ENCODE data around the gene DCDC2. TPM values are rescaled to one million over a fixed set of nuclear protein-coding genes. Genes with fewer than 3 reads are reported as not detected.
"Not testable (repeated sequence)": the region's sequence is repeated elsewhere in the genome, so short reads cannot be mapped to it uniquely, and the experiment has no call there.

Gene DCDC2
- total and polyA plus RNA-seq, 2 donors from 2014 or later, result 22.1 to 110 TPM

DNA sequence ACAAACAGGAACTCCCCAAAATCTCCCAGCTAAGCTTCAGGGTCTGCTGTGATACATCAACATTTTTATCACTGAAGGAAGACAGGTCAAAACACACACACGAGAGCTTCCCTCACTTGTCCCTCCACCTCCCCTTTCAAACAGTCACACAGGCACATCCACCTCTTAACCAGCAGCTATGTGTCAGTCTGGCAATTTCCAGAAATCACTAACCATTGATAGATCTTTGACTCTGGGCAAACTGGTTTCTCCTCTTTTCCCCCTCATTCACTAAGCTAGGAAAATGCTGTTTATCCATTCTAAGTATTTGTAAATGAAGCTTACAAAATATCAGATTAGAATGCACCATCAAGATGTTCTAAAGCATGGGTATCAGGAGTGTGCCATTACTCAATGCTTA is 87.8 kb downstream of the DCDC2 start:
- intact Hi-C loops (cut with DNase I), result no loop called here
- Histone ChIP-seq H3K27ac (ENCODE audit: low read depth in 2 of 2, low read length in 2 of 2) (no peak overlapping the region), H3K9me3 (ENCODE audit: control insufficient read depth in 2 of 3, insufficient read depth in 1 of 3, low read length in 3 of 3) (no peaks in the 10 kb centered on the region), H3K27me3 (ENCODE audit: control insufficient read depth, insufficient read depth, low read length) (no peaks in the 10 kb centered on the region), H3K4me1 (ENCODE audit: control insufficient read depth in 2 of 3, insufficient read depth in 2 of 3, low read depth in 1 of 3, low read length in 3 of 3) (peaks cover 3 to 8% (median 6%) of the 10 kb centered on the region in 3 donors), H3K4me3 (ENCODE audit: low read length in 3 of 3) (no peak overlapping the region), H3K9ac (ENCODE audit: low read length in 3 of 3) (no peak overlapping the region), H3K36me3 (ENCODE audit: control insufficient read depth in 2 of 3, insufficient read depth in 3 of 3, low read length in 3 of 3) (no peaks in the 10 kb centered on the region)
- DNase-seq (no peak), FAIRE-seq (no peak)
- TF ChIP-seq, protein P1, sequence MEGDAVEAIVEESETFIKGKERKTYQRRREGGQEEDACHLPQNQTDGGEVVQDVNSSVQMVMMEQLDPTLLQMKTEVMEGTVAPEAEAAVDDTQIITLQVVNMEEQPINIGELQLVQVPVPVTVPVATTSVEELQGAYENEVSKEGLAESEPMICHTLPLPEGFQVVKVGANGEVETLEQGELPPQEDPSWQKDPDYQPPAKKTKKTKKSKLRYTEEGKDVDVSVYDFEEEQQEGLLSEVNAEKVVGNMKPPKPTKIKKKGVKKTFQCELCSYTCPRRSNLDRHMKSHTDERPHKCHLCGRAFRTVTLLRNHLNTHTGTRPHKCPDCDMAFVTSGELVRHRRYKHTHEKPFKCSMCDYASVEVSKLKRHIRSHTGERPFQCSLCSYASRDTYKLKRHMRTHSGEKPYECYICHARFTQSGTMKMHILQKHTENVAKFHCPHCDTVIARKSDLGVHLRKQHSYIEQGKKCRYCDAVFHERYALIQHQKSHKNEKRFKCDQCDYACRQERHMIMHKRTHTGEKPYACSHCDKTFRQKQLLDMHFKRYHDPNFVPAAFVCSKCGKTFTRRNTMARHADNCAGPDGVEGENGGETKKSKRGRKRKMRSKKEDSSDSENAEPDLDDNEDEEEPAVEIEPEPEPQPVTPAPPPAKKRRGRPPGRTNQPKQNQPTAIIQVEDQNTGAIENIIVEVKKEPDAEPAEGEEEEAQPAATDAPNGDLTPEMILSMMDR (IDR thresholded peaks at IDR 0.05; ENCODE audit: borderline replicate concordance, extremely low read depth, insufficient read depth), result no peak

DNA sequence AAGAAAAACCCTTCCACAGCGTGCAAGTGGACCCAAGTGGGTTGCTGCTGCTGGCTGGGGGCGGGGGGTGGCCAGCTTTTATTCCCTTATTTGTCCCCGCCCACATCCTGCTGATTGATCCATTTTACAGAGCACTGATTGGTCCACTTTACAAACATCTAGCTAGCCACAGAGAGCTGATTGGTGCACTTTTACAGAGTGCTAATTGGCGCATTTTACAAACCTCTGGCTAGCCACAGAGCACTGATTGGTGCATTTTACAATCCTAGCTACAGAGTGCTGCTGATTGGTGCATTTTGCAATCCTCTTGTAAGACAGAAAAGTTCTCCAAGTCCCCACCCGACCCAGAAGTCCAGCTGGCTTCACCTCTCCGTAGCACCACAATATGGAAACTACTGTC is 99.6 kb downstream of the DCDC2 start:
- H3K4me3 ChIP-seq (ENCODE audit: low read length in 3 of 3), result not testable (repeated sequence)

DNA sequence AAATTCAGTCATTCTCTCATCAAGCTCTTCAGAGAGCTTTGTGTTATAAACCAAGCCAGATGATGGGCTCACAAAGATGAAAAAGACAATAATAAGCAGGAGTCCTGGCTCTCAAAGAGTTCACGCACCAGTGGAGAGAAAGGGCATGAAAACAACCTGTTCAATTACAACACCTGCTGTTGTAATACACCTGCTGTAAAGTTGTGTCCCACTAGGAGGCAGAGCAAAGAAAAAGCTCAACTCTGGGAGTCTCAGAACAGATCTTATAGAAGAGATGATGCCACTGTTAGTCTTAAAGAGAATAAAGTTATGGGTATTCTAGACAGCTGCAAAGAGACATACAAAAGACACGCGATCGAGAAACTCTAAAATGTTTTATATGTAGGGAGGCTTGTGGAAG is 100.6 kb downstream of the DCDC2 start:
- Histone ChIP-seq H3K27ac (ENCODE audit: low read depth in 2 of 2, low read length in 2 of 2) (no peak overlapping the region), H3K4me1 (ENCODE audit: control insufficient read depth in 2 of 3, insufficient read depth in 2 of 3, low read depth in 1 of 3, low read length in 3 of 3) (no peaks in the 10 kb centered on the region), H3K4me3 (ENCODE audit: low read length in 3 of 3) (no peak overlapping the region), H3K27me3 (ENCODE audit: control insufficient read depth, insufficient read depth, low read length) (no peaks in the 10 kb centered on the region), H3K9me3 (ENCODE audit: control insufficient read depth in 2 of 3, insufficient read depth in 1 of 3, low read length in 3 of 3) (no peaks in the 10 kb centered on the region), H3K9ac (ENCODE audit: low read length in 3 of 3) (no peak overlapping the region), H3K36me3 (ENCODE audit: control insufficient read depth in 2 of 3, insufficient read depth in 3 of 3, low read length in 3 of 3) (no peaks in the 10 kb centered on the region)
- intact Hi-C loops (cut with DNase I), result no loop called here
- TF ChIP-seq, protein P1 (IDR thresholded peaks at IDR 0.05; ENCODE audit: borderline replicate concordance, extremely low read depth, insufficient read depth), result peak; percentile 3
- FAIRE-seq, result no peak
- peak in 2 of 5 donors; percentile 56 to 64 for DNase-seq

More for the DNA sequence above, 99.6 kb downstream of the DCDC2 start:
- H3K4me1 ChIP-seq (ENCODE audit: control insufficient read depth in 2 of 3, insufficient read depth in 2 of 3, low read depth in 1 of 3, low read length in 3 of 3); FAIRE-seq; H3K36me3 ChIP-seq (ENCODE audit: control insufficient read depth in 2 of 3, insufficient read depth in 3 of 3, low read length in 3 of 3); intact Hi-C loops (cut with DNase I); DNase-seq; H3K9ac ChIP-seq (ENCODE audit: low read length in 3 of 3); H3K9me3 ChIP-seq (ENCODE audit: control insufficient read depth in 2 of 3, insufficient read depth in 1 of 3, low read length in 3 of 3); H3K27me3 ChIP-seq (ENCODE audit: control insufficient read depth, insufficient read depth, low read length); H3K27ac ChIP-seq (ENCODE audit: low read depth in 2 of 2, low read length in 2 of 2): not testable (repeated sequence)

DNA sequence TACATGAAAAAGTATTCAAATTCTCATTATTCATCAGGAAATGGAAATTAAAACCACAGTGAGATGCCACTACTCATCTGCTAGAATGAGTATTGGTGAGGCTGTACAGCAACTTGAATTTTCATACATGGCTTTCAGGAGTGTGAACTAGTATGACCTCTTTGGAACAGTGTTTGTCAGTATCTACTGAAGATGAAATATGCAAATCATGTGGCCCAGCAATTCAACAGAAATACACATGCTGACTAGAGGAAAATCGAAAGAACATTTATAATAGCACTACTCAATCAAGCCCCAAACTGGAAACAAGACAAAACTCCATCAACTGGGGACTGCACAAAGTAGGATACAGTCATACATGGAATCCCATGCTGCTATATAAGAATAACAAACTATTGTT is 102.2 kb downstream of the DCDC2 start:
- intact Hi-C loops (cut with DNase I), result no loop called here
- no peak for FAIRE-seq

More for the DNA sequence above, 102.2 kb downstream of the DCDC2 start:
- H3K4me3 ChIP-seq (ENCODE audit: low read length in 3 of 3), result no peak overlapping the region
- no peaks in the 10 kb centered on the region for H3K4me1 ChIP-seq (ENCODE audit: control insufficient read depth in 2 of 3, insufficient read depth in 2 of 3, low read depth in 1 of 3, low read length in 3 of 3)
- DNase-seq, result no peak
- no peaks in the 10 kb centered on the region for H3K9me3 ChIP-seq (ENCODE audit: control insufficient read depth in 2 of 3, insufficient read depth in 1 of 3, low read length in 3 of 3)
- TF ChIP-seq, protein P1 (IDR thresholded peaks at IDR 0.05; ENCODE audit: borderline replicate concordance, extremely low read depth, insufficient read depth), result no peak
- H3K27me3 ChIP-seq (ENCODE audit: control insufficient read depth, insufficient read depth, low read length), result no peaks in the 10 kb centered on the region
- no peak overlapping the region for H3K9ac ChIP-seq (ENCODE audit: low read length in 3 of 3)
- H3K36me3 ChIP-seq (ENCODE audit: control insufficient read depth in 2 of 3, insufficient read depth in 3 of 3, low read length in 3 of 3), result no peaks in the 10 kb centered on the region
- no peak overlapping the region for H3K27ac ChIP-seq (ENCODE audit: low read depth in 2 of 2, low read length in 2 of 2)

All from kidney (tissue), 14 donors.